A549 (cell line): ENCODE data around the gene RNF214. TPM values are rescaled to one million over a fixed set of nuclear protein-coding genes. Genes with fewer than 3 reads are reported as not detected.

Source experiments
- polyA plus RNA-seq, 4 experiments: library from polyadenylated mRNA; depleted of rRNA in 3 of 4; stranded (reverse); fragments of >200 nt; fragmentation: RNase III in 1 of 4; extraction: RNeasy Plus Mini Kit Qiagen cat#74134 plus additional on column Dnase treatment in 1 of 4; gene quantifications; 2 replicates in 3 of 4; 3 replicates in 1 of 4; pipeline ENCODE4 v1.2.3, GENCODE V29; 2011 to 2017
- small RNA-seq, 6 experiments: library from RNA; depleted of rRNA; stranded (forward); fragments of <200 nt; gene quantifications; one replicate each; pipeline ENCODE3, GENCODE V24; 2012

RNF214 gene
- polyA plus RNA-seq, 2 of the 4 experiments (the other 2 are of a cell fraction), result 11.0 to 15.9 TPM

Small RNAs within 50 kb of the gene (small RNA-seq; reads per million reads assigned to genes)
- 0 reads per million in 6 experiments for gene RF00564

Other genes with a start within 250 kb of the RNF214 start
- 8.2 and 12.3 TPM in 2 replicates for gene SIK3, start 134.2 kb upstream of the RNF214 start, polyA plus RNA-seq (2011; rRNA removed)
- 7.3 to 9.0 TPM (median 8.7 TPM) in 3 replicates for gene SIK3, start 134.2 kb upstream of the RNF214 start, polyA plus RNA-seq (2017; fragmentation: RNase III; extraction: RNeasy Plus Mini Kit Qiagen cat#74134 plus additional on column Dnase treatment)
- gene PAFAH1B2, start 88.4 kb upstream of the RNF214 start, polyA plus RNA-seq (2011; rRNA removed), result 47.8 and 55.3 TPM in 2 replicates
- 32.2 to 33.9 TPM (median 32.9 TPM) in 3 replicates for gene PAFAH1B2, start 88.4 kb upstream of the RNF214 start, polyA plus RNA-seq (2017; fragmentation: RNase III; extraction: RNeasy Plus Mini Kit Qiagen cat#74134 plus additional on column Dnase treatment)
- gene SIDT2, start 53.9 kb upstream of the RNF214 start, polyA plus RNA-seq (2011; rRNA removed), result 8.5 and 15.4 TPM in 2 replicates
- gene SIDT2, start 53.9 kb upstream of the RNF214 start, polyA plus RNA-seq (2017; fragmentation: RNase III; extraction: RNeasy Plus Mini Kit Qiagen cat#74134 plus additional on column Dnase treatment), result 5.5 to 6.4 TPM (median 5.9 TPM) in 3 replicates
- gene TAGLN, start 33.3 kb upstream of the RNF214 start, polyA plus RNA-seq (2011; rRNA removed), result 34.2 and 43.2 TPM in 2 replicates
- gene TAGLN, start 33.3 kb upstream of the RNF214 start, polyA plus RNA-seq (2017; fragmentation: RNase III; extraction: RNeasy Plus Mini Kit Qiagen cat#74134 plus additional on column Dnase treatment), result 257 to 296 TPM (median 287 TPM) in 3 replicates
- gene PCSK7, start 598 bp upstream of the RNF214 start, polyA plus RNA-seq (2011; rRNA removed), result 9.8 and 12.8 TPM in 2 replicates
- gene PCSK7, start 598 bp upstream of the RNF214 start, polyA plus RNA-seq (2017; fragmentation: RNase III; extraction: RNeasy Plus Mini Kit Qiagen cat#74134 plus additional on column Dnase treatment), result 17.8 to 20.1 TPM (median 19.6 TPM) in 3 replicates
- gene BACE1-AS, start 58.7 kb downstream of the RNF214 start, polyA plus RNA-seq (2011; rRNA removed), result 4.4 and 5.4 TPM in 2 replicates
- 1.7 to 2.0 TPM (median 1.8 TPM) in 3 replicates for gene BACE1-AS, start 58.7 kb downstream of the RNF214 start, polyA plus RNA-seq (2017; fragmentation: RNase III; extraction: RNeasy Plus Mini Kit Qiagen cat#74134 plus additional on column Dnase treatment)
- 6.1 and 8.7 TPM in 2 replicates for gene BACE1, start 83.6 kb downstream of the RNF214 start, polyA plus RNA-seq (2011; rRNA removed)
- gene BACE1, start 83.6 kb downstream of the RNF214 start, polyA plus RNA-seq (2017; fragmentation: RNase III; extraction: RNeasy Plus Mini Kit Qiagen cat#74134 plus additional on column Dnase treatment), result 6.3 to 7.8 TPM (median 7.8 TPM) in 3 replicates
- gene CEP164, start 95.2 kb downstream of the RNF214 start, polyA plus RNA-seq (2011; rRNA removed), result 13.3 and 19.6 TPM in 2 replicates
- 16.4 to 17.4 TPM (median 16.6 TPM) in 3 replicates for gene CEP164, start 95.2 kb downstream of the RNF214 start, polyA plus RNA-seq (2017; fragmentation: RNase III; extraction: RNeasy Plus Mini Kit Qiagen cat#74134 plus additional on column Dnase treatment)